Fibroblast of lung (primary cell): ENCODE results near the gene COX14. TPM values are rescaled to one million over a fixed set of nuclear protein-coding genes. Genes with fewer than 3 reads are reported as not detected.

ENCODE experiments used
- DNase-seq, 2 donors: peaks; one replicate each; pipeline versions ENCODE4 v3.0.0 to v3.0.0-alpha.2; 2010; ENCODE audit warnings: low read depth in 2 of 2
- H2AFZ ChIP-seq: 2 replicates; pipeline ENCODE4 v1.5.1; 2012; ENCODE audit warnings: low read length, control low read depth, inconsistent platforms
- H3K27ac ChIP-seq: 2 replicates; pipeline ENCODE4 v1.5.1; 2011; ENCODE audit warnings: low read length, control low read depth; ENCODE audit not compliant: insufficient read depth
- H3K27me3 ChIP-seq: 2 replicates; pipeline ENCODE4 v1.5.1; 2011; ENCODE audit warnings: mild to moderate bottlenecking, low read length; ENCODE audit not compliant: control insufficient read depth, insufficient read depth
- H3K36me3 ChIP-seq: 2 replicates; pipeline ENCODE4 v1.5.1; 2011; ENCODE audit warnings: low read length; ENCODE audit not compliant: control insufficient read depth, insufficient read depth
- H3K4me1 ChIP-seq: 2 replicates; pipeline ENCODE4 v1.5.1; 2011; ENCODE audit warnings: low read length; ENCODE audit not compliant: control insufficient read depth, insufficient read depth; ENCODE audit errors: extremely low read depth
- H3K4me2 ChIP-seq: 2 replicates; pipeline ENCODE4 v1.5.1; 2011; ENCODE audit warnings: low read length, control low read depth; ENCODE audit not compliant: insufficient read depth; ENCODE audit errors: extremely low read depth
- H3K4me3 ChIP-seq, 4 experiments: fragments of 200-600 bp in 1 of 4; sonication (generic) in 1 of 4; replicated peaks in 1 of 4; 2 replicates each; pipeline ENCODE4 v1.5.1; 2011 to 2016; ENCODE audit warnings: low read length in 4 of 4, low read depth in 3 of 4, mild to moderate bottlenecking in 3 of 4, control low read depth in 2 of 4, inconsistent platforms in 1 of 4, mixed read lengths in 1 of 4; ENCODE audit not compliant: insufficient read depth in 1 of 4; ENCODE audit errors: control extremely low read depth in 1 of 4
- H3K79me2 ChIP-seq: 2 replicates; pipeline ENCODE4 v1.5.1; 2012; ENCODE audit warnings: mild to moderate bottlenecking, low read length, inconsistent platforms; ENCODE audit not compliant: control insufficient read depth, insufficient read depth
- H3K9ac ChIP-seq: 2 replicates; pipeline ENCODE4 v1.5.1; 2011; ENCODE audit warnings: mild to moderate bottlenecking, low read length, control low read depth; ENCODE audit not compliant: insufficient read depth
- H3K9me3 ChIP-seq: 2 replicates; pipeline ENCODE4 v1.5.1; 2012; ENCODE audit warnings: low read depth, low read length; ENCODE audit not compliant: control insufficient read depth, insufficient read depth
- H4K20me1 ChIP-seq: 2 replicates; pipeline ENCODE4 v1.5.1; 2011; ENCODE audit warnings: low read length; ENCODE audit not compliant: control insufficient read depth, insufficient read depth; ENCODE audit errors: extremely low read depth
- EZH2 ChIP-seq: IDR thresholded peaks from 2 replicates; pipeline ENCODE4 v1.5.1; 2012; ENCODE audit warnings: low read length, control low read depth, mild to moderate bottlenecking; ENCODE audit errors: missing control alignments
- polyA plus RNA-seq, 2 donors: library from polyadenylated mRNA; depleted of rRNA in 1 of 2; stranded (reverse) in 1 of 2; unstranded in 1 of 2; fragments of >200 nt; gene quantifications; 2 replicates each; pipeline ENCODE4 v1.2.1, GENCODE V29; 2011 to 2012; ENCODE audit warnings: missing spikeins in 1 of 2
- total RNA-seq: library from RNA; depleted of rRNA; stranded (reverse); fragments of >200 nt; gene quantifications from 2 replicates; pipeline ENCODE4 v1.2.1, GENCODE V29; 2014
- TF ChIP-seq, protein P1 (sequence below), 2 donors: IDR thresholded peaks in 1 of 2; conservative IDR thresholded peaks in 1 of 2; 1 replicate in 1 of 2; 2 replicates in 1 of 2; pipeline ENCODE4 v1.5.1; 2011 to 2012; ENCODE audit warnings: low read length in 2 of 2, control low read depth in 1 of 2, inconsistent platforms in 1 of 2, low read depth in 1 of 2, mild to moderate bottlenecking in 1 of 2

COX14 gene
- total and polyA plus RNA-seq, 2 donors (not counting 1 experiment from before 2014, with no cell fraction given), result 55.3 to 57.1 TPM

DNA sequence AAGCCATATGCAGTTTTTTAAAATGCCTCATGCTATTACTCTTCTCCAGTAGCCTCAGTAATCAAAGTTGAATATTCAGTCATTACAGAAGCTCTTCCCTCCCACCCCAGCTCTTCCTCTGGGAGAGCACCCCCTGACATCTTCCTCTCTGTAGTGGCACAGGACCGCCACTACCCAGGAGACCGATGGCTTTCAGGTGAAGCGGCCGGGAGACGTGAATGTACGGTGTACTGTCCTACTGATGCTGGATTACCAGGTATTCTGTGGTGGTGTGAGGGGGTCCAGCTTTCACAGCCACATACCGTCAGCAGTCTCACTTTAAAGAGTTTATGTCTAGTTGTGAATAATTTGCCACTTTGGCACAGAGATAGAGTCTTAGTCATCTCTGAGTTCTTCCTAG, 22.3 kb upstream of the COX14 start:
- Histone ChIP-seq H3K79me2 (peaks cover 7% of the 10 kb centered on the region), H3K4me2 (no peak overlapping the region), H3K9me3 (no peaks in the 10 kb centered on the region), H3K27ac (no peak overlapping the region), H4K20me1 (no peaks in the 10 kb centered on the region), H3K27me3 (no peaks in the 10 kb centered on the region), H3K4me1 (peaks cover 6% of the 10 kb centered on the region), H2AFZ (no peak overlapping the region), H3K4me3 (no peak overlapping the region), H3K36me3 (peaks cover 20% of the 10 kb centered on the region), H3K9ac (no peak overlapping the region)
- DNase-seq, result no peak
- no peak for TF ChIP-seq EZH2
- TF ChIP-seq, protein P1, sequence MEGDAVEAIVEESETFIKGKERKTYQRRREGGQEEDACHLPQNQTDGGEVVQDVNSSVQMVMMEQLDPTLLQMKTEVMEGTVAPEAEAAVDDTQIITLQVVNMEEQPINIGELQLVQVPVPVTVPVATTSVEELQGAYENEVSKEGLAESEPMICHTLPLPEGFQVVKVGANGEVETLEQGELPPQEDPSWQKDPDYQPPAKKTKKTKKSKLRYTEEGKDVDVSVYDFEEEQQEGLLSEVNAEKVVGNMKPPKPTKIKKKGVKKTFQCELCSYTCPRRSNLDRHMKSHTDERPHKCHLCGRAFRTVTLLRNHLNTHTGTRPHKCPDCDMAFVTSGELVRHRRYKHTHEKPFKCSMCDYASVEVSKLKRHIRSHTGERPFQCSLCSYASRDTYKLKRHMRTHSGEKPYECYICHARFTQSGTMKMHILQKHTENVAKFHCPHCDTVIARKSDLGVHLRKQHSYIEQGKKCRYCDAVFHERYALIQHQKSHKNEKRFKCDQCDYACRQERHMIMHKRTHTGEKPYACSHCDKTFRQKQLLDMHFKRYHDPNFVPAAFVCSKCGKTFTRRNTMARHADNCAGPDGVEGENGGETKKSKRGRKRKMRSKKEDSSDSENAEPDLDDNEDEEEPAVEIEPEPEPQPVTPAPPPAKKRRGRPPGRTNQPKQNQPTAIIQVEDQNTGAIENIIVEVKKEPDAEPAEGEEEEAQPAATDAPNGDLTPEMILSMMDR (conservative IDR thresholded peaks at IDR 0.05 in 1 of 2, IDR thresholded peaks at IDR 0.05 in 1 of 2; ENCODE audit: low read depth in 1 of 2, low read length in 2 of 2), result no peak

DNA sequence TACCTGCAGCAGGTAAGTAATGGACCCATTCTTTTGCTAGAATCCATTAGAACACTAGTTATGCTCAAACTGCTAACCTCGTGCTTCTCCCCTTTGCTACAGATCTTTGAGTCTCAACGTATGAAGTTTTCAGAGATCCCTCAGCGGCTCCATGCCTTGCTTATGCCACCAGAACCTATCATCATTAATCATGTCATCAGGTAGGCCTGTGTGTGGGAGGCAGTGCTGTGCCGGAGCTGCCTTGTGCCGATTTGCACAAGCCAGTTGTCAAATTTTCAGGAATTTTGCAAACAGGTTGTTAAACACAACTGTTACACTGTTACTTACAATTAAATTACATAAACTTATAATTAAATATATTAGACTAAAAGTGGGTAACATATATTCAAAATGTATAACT, 21.6 kb upstream of the COX14 start:
- no peaks in the 10 kb centered on the region for H4K20me1 ChIP-seq
- no peak overlapping the region for H3K4me2 ChIP-seq
- H3K79me2 ChIP-seq, result peaks cover 6% of the 10 kb centered on the region
- TF ChIP-seq, protein P1 (conservative IDR thresholded peaks at IDR 0.05 in 1 of 2, IDR thresholded peaks at IDR 0.05 in 1 of 2; ENCODE audit: low read depth in 1 of 2, low read length in 2 of 2), result no peak
- no peak for TF ChIP-seq EZH2
- DNase-seq, result no peak
- no peak overlapping the region for H3K4me3 ChIP-seq
- H2AFZ ChIP-seq, result no peak overlapping the region
- no peak overlapping the region for H3K9ac ChIP-seq
- H3K4me1 ChIP-seq, result peaks cover 6% of the 10 kb centered on the region
- H3K27me3 ChIP-seq, result no peaks in the 10 kb centered on the region
- H3K36me3 ChIP-seq, result peaks cover 20% of the 10 kb centered on the region
- H3K27ac ChIP-seq, result no peak overlapping the region
- no peaks in the 10 kb centered on the region for H3K9me3 ChIP-seq

DNA sequence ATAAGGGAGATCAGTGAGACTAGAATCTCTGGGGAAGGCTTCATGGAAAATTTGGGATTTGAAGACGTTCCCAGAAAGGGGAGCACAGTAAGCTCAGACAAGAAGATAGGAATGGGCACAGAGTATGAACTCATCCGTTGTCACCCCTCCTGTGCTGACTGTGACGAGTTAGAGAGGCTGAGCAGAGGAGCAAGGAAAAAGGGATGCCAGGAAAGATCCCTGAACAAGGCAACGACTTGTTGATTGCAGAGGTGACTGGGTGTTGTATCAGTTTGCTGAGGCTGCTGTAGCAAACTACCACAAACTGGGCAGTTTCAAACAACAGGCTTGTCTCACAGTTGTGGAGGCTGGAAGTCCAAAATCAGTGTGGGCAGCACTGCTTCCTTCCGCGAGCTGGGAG, 14.1 kb upstream of the COX14 start:
- Histone ChIP-seq H3K4me2 (no peak overlapping the region), H3K36me3 (peaks cover 25% of the 10 kb centered on the region), H4K20me1 (no peaks in the 10 kb centered on the region), H3K79me2 (no peaks in the 10 kb centered on the region), H3K27me3 (no peaks in the 10 kb centered on the region), H3K4me1 (peaks cover 5% of the 10 kb centered on the region), H3K9ac (no peak overlapping the region), H3K27ac (no peak overlapping the region), H2AFZ (no peak overlapping the region), H3K4me3 (no peak overlapping the region), H3K9me3 (no peaks in the 10 kb centered on the region)
- TF ChIP-seq EZH2, result no peak
- TF ChIP-seq, protein P1 (conservative IDR thresholded peaks at IDR 0.05 in 1 of 2, IDR thresholded peaks at IDR 0.05 in 1 of 2; ENCODE audit: low read depth in 1 of 2, low read length in 2 of 2), result no peak
- DNase-seq, result no peak
